ENCODE results near the gene CISD2. TPM values are rescaled to one million over a fixed set of nuclear protein-coding genes. Genes with fewer than 3 reads are reported as not detected.

Gene CISD2
- polyA plus RNA-seq, 2 of the 4 experiments (the other 2 are of a cell fraction) = 49.9 to 84.1 TPM

DNA sequence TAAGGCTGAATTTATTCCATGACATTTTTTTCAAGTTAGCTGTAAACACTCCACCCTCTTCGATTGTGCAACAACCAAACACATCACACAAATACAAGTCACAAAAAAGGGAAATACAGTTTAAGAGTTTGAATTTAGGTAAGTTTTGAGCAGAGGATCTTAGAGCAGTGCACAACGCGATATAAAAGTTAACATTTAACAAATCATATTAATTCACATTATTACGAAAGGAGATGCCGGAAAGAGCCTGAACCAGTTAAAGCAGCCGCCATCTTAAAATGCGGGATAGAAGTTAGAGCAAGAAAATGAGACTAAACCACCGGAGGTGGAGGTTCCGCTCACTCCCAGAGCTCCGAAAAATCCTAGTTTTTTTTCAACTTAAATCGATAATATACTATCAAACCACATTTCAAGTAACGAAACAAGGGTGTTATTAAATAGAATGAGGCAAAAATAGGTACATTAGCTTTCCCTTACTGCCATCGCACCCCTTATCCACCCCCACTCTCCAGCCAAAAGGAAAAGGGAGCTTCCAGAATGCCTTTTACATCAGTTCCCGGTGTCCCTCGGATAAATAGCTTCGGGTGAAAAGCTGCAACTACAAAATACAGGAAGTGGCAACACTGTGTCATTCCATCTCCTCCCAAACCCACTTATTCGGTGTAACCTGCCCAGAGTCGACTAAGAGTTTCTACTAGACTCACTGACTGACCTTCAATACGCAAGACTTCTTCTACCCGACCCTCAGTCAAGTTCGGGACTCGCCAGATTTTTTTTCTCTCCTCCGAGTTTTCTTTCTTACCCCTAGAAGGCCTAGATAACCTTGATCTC is 43.3 kb upstream of the CISD2 start (continued):
- TF ChIP-seq, protein P1, sequence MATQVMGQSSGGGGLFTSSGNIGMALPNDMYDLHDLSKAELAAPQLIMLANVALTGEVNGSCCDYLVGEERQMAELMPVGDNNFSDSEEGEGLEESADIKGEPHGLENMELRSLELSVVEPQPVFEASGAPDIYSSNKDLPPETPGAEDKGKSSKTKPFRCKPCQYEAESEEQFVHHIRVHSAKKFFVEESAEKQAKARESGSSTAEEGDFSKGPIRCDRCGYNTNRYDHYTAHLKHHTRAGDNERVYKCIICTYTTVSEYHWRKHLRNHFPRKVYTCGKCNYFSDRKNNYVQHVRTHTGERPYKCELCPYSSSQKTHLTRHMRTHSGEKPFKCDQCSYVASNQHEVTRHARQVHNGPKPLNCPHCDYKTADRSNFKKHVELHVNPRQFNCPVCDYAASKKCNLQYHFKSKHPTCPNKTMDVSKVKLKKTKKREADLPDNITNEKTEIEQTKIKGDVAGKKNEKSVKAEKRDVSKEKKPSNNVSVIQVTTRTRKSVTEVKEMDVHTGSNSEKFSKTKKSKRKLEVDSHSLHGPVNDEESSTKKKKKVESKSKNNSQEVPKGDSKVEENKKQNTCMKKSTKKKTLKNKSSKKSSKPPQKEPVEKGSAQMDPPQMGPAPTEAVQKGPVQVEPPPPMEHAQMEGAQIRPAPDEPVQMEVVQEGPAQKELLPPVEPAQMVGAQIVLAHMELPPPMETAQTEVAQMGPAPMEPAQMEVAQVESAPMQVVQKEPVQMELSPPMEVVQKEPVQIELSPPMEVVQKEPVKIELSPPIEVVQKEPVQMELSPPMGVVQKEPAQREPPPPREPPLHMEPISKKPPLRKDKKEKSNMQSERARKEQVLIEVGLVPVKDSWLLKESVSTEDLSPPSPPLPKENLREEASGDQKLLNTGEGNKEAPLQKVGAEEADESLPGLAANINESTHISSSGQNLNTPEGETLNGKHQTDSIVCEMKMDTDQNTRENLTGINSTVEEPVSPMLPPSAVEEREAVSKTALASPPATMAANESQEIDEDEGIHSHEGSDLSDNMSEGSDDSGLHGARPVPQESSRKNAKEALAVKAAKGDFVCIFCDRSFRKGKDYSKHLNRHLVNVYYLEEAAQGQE (IDR thresholded peaks at IDR 0.05) = no peak
- no peak for TF ChIP-seq JUNB (IDR thresholded peaks at IDR 0.05)

GRCh38 chr4:102826105-102826889 is 42.5 kb upstream of the CISD2 start:
- H3K4me1 ChIP-seq = peaks cover 39% of the 10 kb centered on the region
- H3K9me3 ChIP-seq = no peaks in the 10 kb centered on the region
- H3K4me2 ChIP-seq = peak overlapping the region; percentile 91
- TF ChIP-seq RCOR1 (IDR thresholded peaks at IDR 0.05; ENCODE audit: low read depth, low read length) = no peak
- TF ChIP-seq, protein P2, sequence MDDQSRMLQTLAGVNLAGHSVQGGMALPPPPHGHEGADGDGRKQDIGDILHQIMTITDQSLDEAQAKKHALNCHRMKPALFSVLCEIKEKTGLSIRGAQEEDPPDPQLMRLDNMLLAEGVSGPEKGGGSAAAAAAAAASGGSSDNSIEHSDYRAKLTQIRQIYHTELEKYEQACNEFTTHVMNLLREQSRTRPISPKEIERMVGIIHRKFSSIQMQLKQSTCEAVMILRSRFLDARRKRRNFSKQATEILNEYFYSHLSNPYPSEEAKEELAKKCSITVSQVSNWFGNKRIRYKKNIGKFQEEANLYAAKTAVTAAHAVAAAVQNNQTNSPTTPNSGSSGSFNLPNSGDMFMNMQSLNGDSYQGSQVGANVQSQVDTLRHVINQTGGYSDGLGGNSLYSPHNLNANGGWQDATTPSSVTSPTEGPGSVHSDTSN (IDR thresholded peaks at IDR 0.05) = 0 out of 2 replicates have a peak, but pooled peaks have one; percentile 14
- TF ChIP-seq ESRRA (IDR thresholded peaks at IDR 0.05; ENCODE audit: borderline replicate concordance, low read length) = no peak
- TF ChIP-seq HES2 (IDR thresholded peaks at IDR 0.05) = no peak
- DNase-seq (ENCODE audit: low read depth in 1 of 2, low spot score in 1 of 2) (no peak), FAIRE-seq (no peak), ATAC-seq (no peak)
- ChIA-PET CTCF (interaction anchor here (0.9 to 2.3 kb wide), 5 partner anchors 10 to 395 kb away, joined by 3 to 5 read pairs (median 5); no protein-coding TSS in a partner anchor), POLR2A (interaction anchor here (0.6 to 2.8 kb wide), 13 partner anchors 10 to 396 kb away, joined by 3 to 36 read pairs (median 6); partner anchors contain the start of genes CISD2, MANBA and SLC9B2)
- peak overlapping the region; percentile 100 for H3K27ac ChIP-seq
- H3K4me3 ChIP-seq = peak overlapping the region; percentile 95
- 3% methylated on average over 22 of the region's 38 CpGs for WGBS (ENCODE audit: missing lambda C conversion rate)

GRCh38 chr4:102826890-102827673 is 41.7 kb upstream of the CISD2 start, which contains the start of gene UBE2D3:
UBE2D3 (minus strand) TSS chr4:102827551; CDS start chr4:102826508, 1,043 bp downstream.
- H3K4me3 ChIP-seq = peak within 1 kb of the TSS; percentile 95
- FAIRE-seq = no peak
- peak; percentile 68 to 73 for ATAC-seq
- 2% methylated on average over 17 of the region's 73 CpGs for WGBS (ENCODE audit: missing lambda C conversion rate)
- H3K9me3 ChIP-seq = no peaks in the 10 kb centered on the region
- peaks cover 32% of the 10 kb centered on the region for H3K4me1 ChIP-seq
- CTCF ChIA-PET = interaction anchor here (1.3 to 2.6 kb wide), 5 partner anchors 24 to 208 kb away, joined by 3 to 7 read pairs (median 6); no protein-coding TSS in a partner anchor
- DNase-seq (ENCODE audit: low read depth in 1 of 2, low spot score in 1 of 2) = peak; percentile 24 to 97
- peak within 1 kb of the TSS; percentile 91 for H3K4me2 ChIP-seq
- H3K27ac ChIP-seq = peak within 1 kb of the TSS; percentile 100
- POLR2A ChIA-PET = interaction anchor here (0.8 to 3.5 kb wide), 21 partner anchors 8 to 397 kb away, joined by 3 to 78 read pairs (median 5); partner anchors contain the start of genes CISD2, MANBA and SLC9B2
- TF ChIP-seq RCOR1 (IDR thresholded peaks at IDR 0.05; ENCODE audit: low read depth, low read length) (no peak), ZFP36 (IDR thresholded peaks at IDR 0.05; ENCODE audit: borderline replicate concordance, partially characterized antibody) (no peak), NPAS2 (CRISPR knock-in tag; IDR thresholded peaks at IDR 0.05; ENCODE audit: borderline replicate concordance) (no peak), SMC3 (IDR thresholded peaks at IDR 0.05) (no peak), HOXB5 (CRISPR knock-in tag; IDR thresholded peaks at IDR 0.05) (peak; percentile 38; the same call in 1 of the 2 replicates), GATA3 (IDR thresholded peaks at IDR 0.05; ENCODE audit: borderline replicate concordance) (no peak), TFCP2L1 (CRISPR knock-in tag; IDR thresholded peaks at IDR 0.05) (0 out of 2 replicates have a peak, but pooled peaks have one; percentile 34), POLR2A (IDR thresholded peaks at IDR 0.05; ENCODE audit: low read length) (peak; percentile 74), MYC (IDR thresholded peaks at IDR 0.05; ENCODE audit: borderline replicate concordance, low read length) (peak; percentile 83; the same call in 1 of the 2 replicates), EP300 (IDR thresholded peaks at IDR 0.05) (peak in 1 of 2 experiments; percentile 39; a peak in 1 of 5 replicates), RAD21 (conservative IDR thresholded peaks at IDR 0.05 in 1 of 2, IDR thresholded peaks at IDR 0.05 in 1 of 2) (peak in 1 of 2 experiments; percentile 2; a peak in 1 of 5 replicates), CHD2 (IDR thresholded peaks at IDR 0.05; ENCODE audit: low read length, partially characterized antibody) (peak; percentile 80), RNF2 (IDR thresholded peaks at IDR 0.05; ENCODE audit: borderline replicate concordance, low read depth) (no peak)
- TF ChIP-seq, protein P3, sequence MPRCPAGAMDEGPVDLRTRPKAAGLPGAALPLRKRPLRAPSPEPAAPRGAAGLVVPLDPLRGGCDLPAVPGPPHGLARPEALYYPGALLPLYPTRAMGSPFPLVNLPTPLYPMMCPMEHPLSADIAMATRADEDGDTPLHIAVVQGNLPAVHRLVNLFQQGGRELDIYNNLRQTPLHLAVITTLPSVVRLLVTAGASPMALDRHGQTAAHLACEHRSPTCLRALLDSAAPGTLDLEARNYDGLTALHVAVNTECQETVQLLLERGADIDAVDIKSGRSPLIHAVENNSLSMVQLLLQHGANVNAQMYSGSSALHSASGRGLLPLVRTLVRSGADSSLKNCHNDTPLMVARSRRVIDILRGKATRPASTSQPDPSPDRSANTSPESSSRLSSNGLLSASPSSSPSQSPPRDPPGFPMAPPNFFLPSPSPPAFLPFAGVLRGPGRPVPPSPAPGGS (IDR thresholded peaks at IDR 0.05) = 0 out of 3 replicates have a peak, but pooled peaks have one; percentile 15
- TF ChIP-seq, protein P4, sequence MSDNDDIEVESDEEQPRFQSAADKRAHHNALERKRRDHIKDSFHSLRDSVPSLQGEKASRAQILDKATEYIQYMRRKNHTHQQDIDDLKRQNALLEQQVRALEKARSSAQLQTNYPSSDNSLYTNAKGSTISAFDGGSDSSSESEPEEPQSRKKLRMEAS (IDR thresholded peaks at IDR 0.05) = peak; percentile 92

All from A549 (cell line).